ENCODE measurements around the gene CTNS. TPM values are rescaled to one million over a fixed set of nuclear protein-coding genes. Genes with fewer than 3 reads are reported as not detected.
"Not testable (repeated sequence)": the region's sequence is repeated elsewhere in the genome, so short reads cannot be mapped to it uniquely, and the experiment has no call there.

The CTNS gene
- total RNA-seq, 1 experiment from 2014 or later, result 19.1 TPM

GRCh38 chr17:3685174-3685573 is 48.6 kb downstream of the CTNS start:
- no peak for DNase-seq (ENCODE audit: low read depth)

GRCh38 chr17:3688027-3688553 is 51.5 kb downstream of the CTNS start:
- DNase-seq (ENCODE audit: low read depth), result no peak

- no peak for DNase-seq (ENCODE audit: low read depth)
These were observed 52.3 kb downstream of the CTNS start for GRCh38 chr17:3688852-3689261.

GRCh38 chr17:3689262-3690093 is 52.9 kb downstream of the CTNS start:
- no peak for DNase-seq (ENCODE audit: low read depth)

GRCh38 chr17:3690094-3690715 is 53.6 kb downstream of the CTNS start:
- DNase-seq (ENCODE audit: low read depth), result no peak

GRCh38 chr17:3691617-3692067 is 55.1 kb downstream of the CTNS start:
- DNase-seq (ENCODE audit: low read depth), result no peak

GRCh38 chr17:3692346-3692745 is 55.8 kb downstream of the CTNS start:
- no peak for DNase-seq (ENCODE audit: low read depth)

GRCh38 chr17:3693141-3693540 is 56.6 kb downstream of the CTNS start:
- no peak for DNase-seq (ENCODE audit: low read depth)

GRCh38 chr17:3693829-3694231 is 57.3 kb downstream of the CTNS start:
- no peak for DNase-seq (ENCODE audit: low read depth)

GRCh38 chr17:3695129-3695722 is 58.7 kb downstream of the CTNS start:
- no peak for DNase-seq (ENCODE audit: low read depth)

GRCh38 chr17:3695723-3696411 is 59.3 kb downstream of the CTNS start, which contains the start of gene P2RX5:
P2RX5 (minus strand) TSS chr17:3696155; CDS start chr17:3696005, 150 bp downstream.
- peak; percentile 49 for DNase-seq (ENCODE audit: low read depth)

GRCh38 chr17:3697103-3697476 is 60.5 kb downstream of the CTNS start:
- no peak for DNase-seq (ENCODE audit: low read depth)

- DNase-seq (ENCODE audit: low read depth), result no peak
These were observed 61.6 kb downstream of the CTNS start for GRCh38 chr17:3698139-3698538.

GRCh38 chr17:3699951-3700350 is 63.4 kb downstream of the CTNS start:
- no peak for DNase-seq (ENCODE audit: low read depth)

GRCh38 chr17:3702041-3702539 is 65.5 kb downstream of the CTNS start:
- not testable (repeated sequence) for DNase-seq (ENCODE audit: low read depth)

- DNase-seq (ENCODE audit: low read depth), result no peak
These were observed 68.6 kb downstream of the CTNS start for GRCh38 chr17:3704931-3705717.

- not testable (repeated sequence) for DNase-seq (ENCODE audit: low read depth)
These were observed 69.1 kb downstream of the CTNS start for GRCh38 chr17:3705718-3705984.

GRCh38 chr17:3708366-3708765 is 71.8 kb downstream of the CTNS start:
- DNase-seq (ENCODE audit: low read depth), result no peak

- peak; percentile 74 for DNase-seq (ENCODE audit: low read depth)
These were observed 74.4 kb downstream of the CTNS start for GRCh38 chr17:3710951-3711383.

Measured in Daoy (cell line).